Mammary epithelial cell (primary cell): ENCODE results near the gene NCKAP5.

Experiments used
- CTCF ChIP-seq, 2 donors: IDR thresholded peaks in 1 of 2; conservative IDR thresholded peaks in 1 of 2; 2 replicates each; pipeline ENCODE4 v1.5.1; 2011 to 2012; ENCODE audit warnings: inconsistent platforms in 2 of 2, low read length in 2 of 2, mild to moderate bottlenecking in 2 of 2, control low read depth in 1 of 2, low read depth in 1 of 2; ENCODE audit not compliant: insufficient read depth in 1 of 2; ENCODE audit errors: extremely low read depth in 1 of 2
- EZH2 ChIP-seq: IDR thresholded peaks from 2 replicates; pipeline ENCODE4 v1.6.1; 2012; ENCODE audit warnings: low read length, inconsistent platforms, borderline replicate concordance

DNA sequence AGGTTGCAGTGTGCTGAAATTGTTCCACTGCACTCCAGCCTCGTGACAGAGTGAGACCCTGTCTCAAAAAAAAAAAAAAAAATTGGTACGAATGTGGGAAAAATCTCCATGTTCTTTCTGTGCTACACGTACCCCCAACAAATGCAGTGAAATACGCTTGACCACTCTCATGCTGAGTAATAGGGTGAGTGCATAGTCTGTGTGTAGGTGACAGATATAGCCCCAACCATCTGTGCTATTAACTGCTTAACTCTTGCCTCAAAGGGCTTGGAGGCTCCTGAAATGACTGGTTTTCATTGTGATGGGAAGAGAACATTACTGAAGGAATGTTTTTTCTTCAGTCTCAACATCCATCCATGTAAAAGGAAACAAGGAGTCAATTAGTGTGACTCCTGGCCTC is 913.9 kb downstream of the NCKAP5 start:
- TF ChIP-seq CTCF (conservative IDR thresholded peaks at IDR 0.05 in 1 of 2, IDR thresholded peaks at IDR 0.05 in 1 of 2; ENCODE audit: extremely low read depth in 1 of 2, insufficient read depth in 1 of 2, low read depth in 1 of 2, low read length in 2 of 2) (no peak), EZH2 (no peak)
